Measurements from ENCODE around the gene SNX33.
"Not testable (repeated sequence)": the region's sequence is repeated elsewhere in the genome, so short reads cannot be mapped to it uniquely, and the experiment has no call there.

The SNX33 gene

GRCh38 chr15:75683646-75684312, 36.1 kb downstream of the SNX33 start:
- peak; percentile 79 for DNase-seq (ENCODE audit: low spot score)

GRCh38 chr15:75684648-75685047, 36.9 kb downstream of the SNX33 start:
- DNase-seq (ENCODE audit: low spot score) = no peak

DNA sequence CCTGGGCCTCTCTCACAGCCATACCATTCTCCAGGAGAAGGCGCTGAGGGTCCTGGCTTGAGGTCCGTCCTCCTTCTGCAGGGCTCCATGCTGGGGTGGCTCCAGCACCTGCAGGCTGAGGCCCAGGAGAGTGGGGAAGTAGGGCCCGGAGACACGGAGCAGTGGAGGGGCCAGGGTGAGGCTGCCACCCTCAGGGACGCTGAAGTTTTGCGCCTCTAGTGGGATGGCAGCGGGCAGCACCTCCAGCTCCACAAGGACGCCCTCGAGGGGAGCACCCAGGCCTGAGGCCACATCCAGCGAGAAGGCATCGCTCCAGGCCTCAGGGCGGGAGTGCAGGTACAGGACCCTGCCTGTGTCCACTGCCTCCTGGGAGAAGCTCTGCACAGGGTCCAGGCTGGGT, 37.5 kb downstream of the SNX33 start:
- DNase-seq (ENCODE audit: low spot score) = no peak

- peak; percentile 59 for DNase-seq (ENCODE audit: low spot score)
Observed at GRCh38 chr15:75686212-75686642, 38.5 kb downstream of the SNX33 start.

- DNase-seq (ENCODE audit: low spot score) = no peak
Observed at GRCh38 chr15:75687486-75688277, 40.0 kb downstream of the SNX33 start.

DNA sequence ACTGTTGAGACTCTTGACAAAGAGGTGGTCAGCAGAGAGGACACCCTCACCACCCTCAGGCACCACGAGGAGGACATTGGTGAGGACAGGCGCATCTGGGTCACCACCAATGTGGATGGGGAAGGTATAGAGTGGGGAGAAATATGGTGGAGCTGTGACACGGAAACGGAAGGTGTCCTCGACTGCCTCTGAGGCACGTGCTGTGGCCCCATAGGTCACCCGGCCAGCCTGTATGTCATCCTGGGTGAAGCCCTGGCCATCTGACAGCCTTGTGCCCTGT, 40.5 kb downstream of the SNX33 start:
- DNase-seq (ENCODE audit: low spot score) = no peak

DNA sequence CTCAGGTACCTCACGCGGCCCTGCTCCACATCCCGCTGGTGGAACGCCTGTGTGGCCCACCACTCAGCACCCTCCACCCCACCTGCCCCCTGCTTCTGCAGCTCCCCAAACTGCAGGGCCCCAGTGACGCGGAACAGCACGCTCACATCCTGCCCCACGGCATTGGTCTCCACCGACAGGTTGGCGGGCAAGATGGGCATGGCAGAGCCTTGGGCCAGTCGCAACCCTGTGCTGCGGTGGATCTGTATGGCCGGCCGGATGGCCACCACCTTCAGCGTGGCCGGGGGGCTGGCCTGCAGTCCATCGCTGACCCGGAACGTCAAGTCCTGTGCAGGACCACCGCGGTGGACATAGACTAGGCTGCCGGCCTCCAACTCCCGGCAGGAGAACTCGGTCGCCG, 41.1 kb downstream of the SNX33 start:
- DNase-seq (ENCODE audit: low spot score) = no peak

GRCh38 chr15:75689429-75689828, 41.7 kb downstream of the SNX33 start:
- not testable (repeated sequence) for DNase-seq (ENCODE audit: low spot score)

DNA sequence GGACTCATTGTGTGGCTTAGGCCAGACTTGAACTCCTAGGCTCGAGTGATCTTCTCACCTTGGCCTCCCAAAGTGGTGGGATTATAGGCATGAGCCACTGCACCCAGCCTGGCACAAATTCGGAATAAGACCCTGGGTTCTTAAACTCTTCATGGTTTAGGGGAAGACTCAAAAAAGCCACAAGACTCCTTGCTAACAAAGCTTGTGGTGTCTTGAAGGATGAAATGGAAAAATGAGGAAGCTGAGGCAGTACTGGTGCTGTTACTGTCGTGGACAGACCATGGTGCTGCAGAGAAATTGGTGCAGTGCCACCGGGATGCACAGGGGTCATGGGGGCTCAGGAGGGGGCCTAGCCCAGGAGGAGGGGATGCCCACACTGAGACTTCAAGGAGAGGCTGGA, 44.6 kb downstream of the SNX33 start:
- not testable (repeated sequence) for DNase-seq (ENCODE audit: low spot score)

- DNase-seq (ENCODE audit: low spot score) = not testable (repeated sequence)
Observed at GRCh38 chr15:75693028-75693427, 45.3 kb downstream of the SNX33 start.

DNA sequence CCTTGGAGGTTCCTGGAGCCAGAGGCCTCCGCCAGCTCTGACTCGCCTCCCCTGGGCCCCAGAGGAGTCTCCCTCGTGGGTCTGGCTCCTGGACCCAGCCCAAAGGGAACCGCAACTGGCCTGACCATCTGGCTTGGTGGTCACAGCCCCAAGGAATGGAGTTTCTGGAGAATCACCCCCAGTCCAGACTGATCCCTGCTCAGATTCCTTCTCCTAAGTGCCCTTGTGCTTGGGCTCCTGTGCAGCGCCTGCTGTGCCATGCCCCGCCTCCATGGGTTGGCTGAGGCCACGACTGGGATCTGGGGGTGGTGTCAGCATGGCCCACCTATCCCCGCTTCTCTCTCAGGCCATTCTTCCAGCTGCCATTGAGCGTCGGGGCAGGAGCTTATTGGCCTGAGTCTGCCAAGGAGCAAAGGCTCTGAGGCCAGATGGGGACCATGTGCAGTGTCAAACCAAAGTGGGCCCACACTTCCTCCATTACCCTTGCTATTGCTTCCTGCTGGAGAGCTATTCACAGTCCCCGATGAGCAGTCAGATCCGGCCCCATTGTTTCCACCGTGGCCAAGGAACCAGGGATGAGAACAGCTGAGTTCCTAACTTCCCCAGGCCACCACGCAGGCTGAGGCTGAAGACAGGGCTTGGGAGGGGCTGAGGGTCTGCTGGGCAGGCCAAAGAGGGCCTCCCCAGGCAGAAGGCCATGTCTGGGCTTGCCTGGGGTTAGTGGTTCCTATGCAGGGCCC, 46.0 kb downstream of the SNX33 start:
- peak; percentile 70 for DNase-seq (ENCODE audit: low spot score)

- peak; percentile 81 for DNase-seq (ENCODE audit: low spot score)
Observed at GRCh38 chr15:75694241-75695182, 46.8 kb downstream of the SNX33 start.

- DNase-seq (ENCODE audit: low spot score) = no peak
Observed at GRCh38 chr15:75695220-75695619, 47.5 kb downstream of the SNX33 start.

- no peak for DNase-seq (ENCODE audit: low spot score)
Observed at GRCh38 chr15:75695634-75696310, 48.1 kb downstream of the SNX33 start.

DNA sequence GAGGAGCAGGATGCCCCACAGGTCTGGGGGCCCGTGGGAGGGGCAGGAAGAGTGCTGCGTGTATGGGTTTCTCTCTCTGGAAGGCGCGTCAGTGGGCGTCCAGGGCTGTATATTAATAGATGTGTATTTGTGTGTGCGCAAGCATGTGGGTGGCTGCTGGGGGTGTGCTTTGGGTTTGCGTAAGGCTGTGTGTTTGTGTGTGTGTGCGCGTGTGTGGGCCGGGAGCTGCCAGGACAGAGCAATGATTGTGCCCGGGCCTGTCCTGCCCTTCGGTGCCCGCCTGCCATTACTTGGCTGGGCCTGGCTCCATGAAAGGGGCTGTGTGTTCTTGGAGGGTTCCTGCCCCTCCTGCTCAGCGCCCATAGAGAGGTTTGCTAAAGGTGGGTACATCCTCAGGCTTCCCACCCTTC, 48.6 kb downstream of the SNX33 start:
- no peak for DNase-seq (ENCODE audit: low spot score)

DNA sequence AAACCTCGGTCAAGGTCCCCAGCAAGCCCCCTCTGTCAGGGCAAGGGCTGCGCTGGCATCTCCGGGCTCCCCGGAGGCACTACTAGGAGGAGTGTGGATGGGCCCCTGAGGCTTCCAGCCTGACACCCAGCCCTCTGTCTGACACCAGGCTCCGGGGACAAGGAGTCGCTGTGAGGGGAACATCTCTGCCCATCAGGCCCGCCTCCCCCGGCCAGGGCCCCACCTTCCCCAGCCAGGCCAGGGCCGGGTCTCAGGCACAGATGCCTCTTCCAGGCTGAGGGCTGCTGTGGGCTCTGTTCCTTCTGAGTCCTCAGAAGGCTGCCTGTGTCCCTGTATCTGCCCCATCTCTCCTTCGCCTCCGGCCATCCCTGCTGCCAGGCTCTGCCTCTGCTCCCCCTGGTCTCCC, 49.1 kb downstream of the SNX33 start:
- DNase-seq (ENCODE audit: low spot score) = no peak

GRCh38 chr15:75697523-75697922, 49.8 kb downstream of the SNX33 start:
- no peak for DNase-seq (ENCODE audit: low spot score)

- DNase-seq (ENCODE audit: low spot score) = not testable (repeated sequence)
Observed at GRCh38 chr15:75697974-75698747, 50.4 kb downstream of the SNX33 start.

- not testable (repeated sequence) for DNase-seq (ENCODE audit: low spot score)
Observed at GRCh38 chr15:75699517-75699916, 51.8 kb downstream of the SNX33 start.
